ENCODE measurements around the gene CTH. TPM values are rescaled to one million over a fixed set of nuclear protein-coding genes. Genes with fewer than 3 reads are reported as not detected.

CTH gene
- total RNA-seq, 1 experiment from 2014 or later = 23.5 TPM

GRCh38 chr1:70426154-70427131 lies 15.4 kb downstream of the CTH start:
- Histone ChIP-seq H3K36me3 (ENCODE audit: insufficient read depth, low read length, poor library complexity, severe bottlenecking) (peaks cover 85% of the 10 kb centered on the region), H3K27me3 (replicated peaks; ENCODE audit: insufficient read depth, low read depth, low read length, poor library complexity) (no peaks in the 10 kb centered on the region), H3K9me3 (ENCODE audit: low read depth, low read length, poor library complexity, severe bottlenecking) (no peaks in the 10 kb centered on the region), H3K4me3 (ENCODE audit: low read depth, low read length, poor library complexity, severe bottlenecking) (no peak overlapping the region), H3K27ac (ENCODE audit: low read depth, low read length, poor library complexity, severe bottlenecking) (no peak overlapping the region), H3K4me1 (ENCODE audit: insufficient read depth, low read length, poor library complexity, severe bottlenecking) (peaks cover 9% of the 10 kb centered on the region)
- DNase-seq (ENCODE audit: low spot score) = no peak
- CTCF ChIA-PET = no interaction called here
- intact Hi-C loops (cut with micrococcal nuclease; ENCODE audit: unreplicated experiment) = no loop called here
- BruUV-seq (replicated peaks) = no TSS peak
- POLR2A ChIA-PET (ENCODE audit: low non-redundant PET) = no interaction called here
- TF ChIP-seq CTCF (conservative IDR thresholded peaks at IDR 0.05; ENCODE audit: low read depth, low read length) = no peak
- TF ChIP-seq EZH2 (IDR thresholded peaks at IDR 0.05; ENCODE audit: borderline replicate concordance, low read depth, low read length, poor library complexity, severe bottlenecking) = no peak

DNA sequence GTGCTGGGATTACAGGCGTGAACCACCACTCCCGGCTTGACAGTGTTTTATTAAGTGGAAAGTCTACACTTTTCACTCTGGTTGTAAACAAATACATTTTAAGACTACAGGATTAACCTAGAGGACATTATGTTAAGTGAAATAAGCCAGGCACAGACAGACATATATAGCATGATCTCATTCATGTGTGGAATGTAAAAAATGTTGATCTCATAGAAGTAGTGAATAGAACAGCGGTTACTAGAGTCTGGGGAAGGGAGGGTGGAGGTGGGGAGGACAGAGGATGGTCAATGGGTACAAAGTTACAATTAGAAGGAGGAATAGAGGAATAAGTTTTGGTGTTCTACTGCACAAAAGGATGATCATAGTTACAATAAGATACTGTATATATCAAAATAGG lies 16.9 kb downstream of the CTH start:
- CTCF ChIA-PET = no interaction called here

GRCh38 chr1:70429219-70429618 lies 18.2 kb downstream of the CTH start:
- Histone ChIP-seq H3K4me3 (ENCODE audit: low read depth, low read length, poor library complexity, severe bottlenecking) (no peak overlapping the region), H3K9me3 (ENCODE audit: low read depth, low read length, poor library complexity, severe bottlenecking) (no peaks in the 10 kb centered on the region), H3K4me1 (ENCODE audit: insufficient read depth, low read length, poor library complexity, severe bottlenecking) (peaks cover 9% of the 10 kb centered on the region), H3K36me3 (ENCODE audit: insufficient read depth, low read length, poor library complexity, severe bottlenecking) (peaks cover 90% of the 10 kb centered on the region), H3K27ac (ENCODE audit: low read depth, low read length, poor library complexity, severe bottlenecking) (no peak overlapping the region), H3K27me3 (replicated peaks; ENCODE audit: insufficient read depth, low read depth, low read length, poor library complexity) (no peaks in the 10 kb centered on the region)
- intact Hi-C loops (cut with micrococcal nuclease; ENCODE audit: unreplicated experiment) = no loop called here
- DNase-seq (ENCODE audit: low spot score) = no peak
- TF ChIP-seq CTCF (conservative IDR thresholded peaks at IDR 0.05; ENCODE audit: low read depth, low read length) (no peak), EZH2 (IDR thresholded peaks at IDR 0.05; ENCODE audit: borderline replicate concordance, low read depth, low read length, poor library complexity, severe bottlenecking) (no peak)
- CTCF ChIA-PET = no interaction called here
- POLR2A ChIA-PET (ENCODE audit: low non-redundant PET) = no interaction called here
- BruUV-seq (replicated peaks) = no TSS peak

More for the DNA sequence above, 16.9 kb downstream of the CTH start:
- H3K9me3 ChIP-seq (ENCODE audit: low read depth, low read length, poor library complexity, severe bottlenecking) = no peaks in the 10 kb centered on the region
- intact Hi-C loops (cut with micrococcal nuclease; ENCODE audit: unreplicated experiment) = no loop called here
- TF ChIP-seq CTCF (conservative IDR thresholded peaks at IDR 0.05; ENCODE audit: low read depth, low read length) = no peak
- no peaks in the 10 kb centered on the region for H3K27me3 ChIP-seq (replicated peaks; ENCODE audit: insufficient read depth, low read depth, low read length, poor library complexity)
- DNase-seq (ENCODE audit: low spot score) = peak; percentile 49
- peaks cover 87% of the 10 kb centered on the region for H3K36me3 ChIP-seq (ENCODE audit: insufficient read depth, low read length, poor library complexity, severe bottlenecking)
- peaks cover 9% of the 10 kb centered on the region for H3K4me1 ChIP-seq (ENCODE audit: insufficient read depth, low read length, poor library complexity, severe bottlenecking)
- POLR2A ChIA-PET (ENCODE audit: low non-redundant PET) = no interaction called here
- BruUV-seq (replicated peaks) = no TSS peak
- no peak overlapping the region for H3K4me3 ChIP-seq (ENCODE audit: low read depth, low read length, poor library complexity, severe bottlenecking)
- no peak overlapping the region for H3K27ac ChIP-seq (ENCODE audit: low read depth, low read length, poor library complexity, severe bottlenecking)
